T-helper 9 cell (primary cell): ENCODE data around the gene PLEKHO2.

ENCODE experiments used
- DNase-seq: peaks from one replicate; pipeline ENCODE4 v3.0.0-alpha.2; 2020

Gene PLEKHO2

DNA sequence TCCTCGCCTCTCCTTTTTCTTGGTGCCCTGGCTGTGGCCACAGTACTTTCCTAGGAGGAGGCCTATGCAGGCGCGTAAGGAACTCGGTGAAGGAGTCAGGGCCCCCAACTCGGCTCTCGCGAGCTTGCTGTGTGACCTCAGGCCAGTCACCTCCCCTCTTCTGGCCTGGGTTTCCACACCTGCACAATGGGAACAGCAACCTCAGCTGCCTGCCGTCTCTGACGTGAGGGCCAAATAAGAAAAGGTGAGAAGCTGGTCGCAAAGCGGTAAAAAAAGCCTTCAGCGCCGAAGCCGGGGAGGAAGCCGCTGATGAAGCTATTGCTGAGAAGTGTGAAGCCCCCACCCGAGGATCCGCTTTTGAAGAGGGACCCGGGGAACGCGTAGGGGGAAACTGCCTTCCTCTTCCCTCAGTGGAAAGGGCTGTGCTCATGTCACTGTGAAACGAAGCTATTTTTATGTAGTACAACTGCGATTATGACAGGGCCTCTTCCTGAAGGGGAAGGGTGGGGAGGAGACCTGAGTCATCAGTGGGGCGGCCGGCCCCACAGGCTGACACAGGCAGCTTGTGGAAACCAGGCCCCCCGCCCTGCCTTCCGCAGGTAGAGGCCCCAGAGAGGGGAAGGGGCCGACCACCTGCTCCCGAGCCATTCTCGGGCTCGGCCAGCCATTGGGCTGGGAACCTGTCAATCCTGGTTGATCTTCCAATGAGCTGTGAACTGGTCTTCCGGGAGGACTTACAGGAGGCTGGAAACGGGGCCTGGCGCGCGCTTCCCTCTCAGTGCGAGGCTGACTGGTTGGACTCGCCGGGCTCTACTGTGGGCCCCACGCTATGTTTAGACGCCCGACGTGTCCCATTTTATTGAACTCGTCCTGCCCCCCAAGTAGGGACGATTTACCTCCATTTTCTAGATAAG lies 52.0 kb downstream of the PLEKHO2 start:
- DNase-seq = peak; percentile 90

DNA sequence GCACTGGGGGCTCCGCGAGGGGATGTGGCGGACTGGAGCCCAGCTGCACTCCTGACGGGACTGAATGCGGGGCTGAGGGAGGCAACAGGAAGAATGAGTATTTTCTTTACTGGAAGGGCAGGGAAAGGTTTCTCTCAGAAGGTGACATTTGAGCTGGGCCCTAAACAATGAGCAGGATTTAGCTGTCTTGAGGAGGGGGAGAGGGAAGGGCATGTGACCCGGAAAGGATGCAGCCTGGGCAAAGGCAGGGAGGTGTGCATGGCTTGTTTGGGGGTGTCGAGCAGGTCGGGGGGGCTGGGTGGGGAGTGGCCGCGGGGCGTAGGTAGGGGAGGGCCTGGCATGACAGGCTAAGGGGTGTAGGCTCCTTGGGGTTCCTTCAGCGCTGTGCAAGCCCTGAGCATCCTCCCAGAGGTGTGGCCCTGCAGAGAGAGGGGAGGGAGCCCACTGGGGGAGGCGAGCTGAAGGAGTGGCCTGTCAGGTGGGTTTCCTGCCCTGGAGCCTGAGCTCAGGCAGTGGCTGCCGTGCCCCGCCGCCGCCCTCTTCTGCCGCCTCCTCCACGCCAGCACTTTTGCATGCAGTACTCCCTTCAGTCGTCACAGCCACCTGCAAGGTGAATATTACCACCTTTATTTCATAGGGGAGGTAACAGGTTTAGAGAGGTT lies 52.8 kb downstream of the PLEKHO2 start:
- DNase-seq = peak; percentile 72

DNA sequence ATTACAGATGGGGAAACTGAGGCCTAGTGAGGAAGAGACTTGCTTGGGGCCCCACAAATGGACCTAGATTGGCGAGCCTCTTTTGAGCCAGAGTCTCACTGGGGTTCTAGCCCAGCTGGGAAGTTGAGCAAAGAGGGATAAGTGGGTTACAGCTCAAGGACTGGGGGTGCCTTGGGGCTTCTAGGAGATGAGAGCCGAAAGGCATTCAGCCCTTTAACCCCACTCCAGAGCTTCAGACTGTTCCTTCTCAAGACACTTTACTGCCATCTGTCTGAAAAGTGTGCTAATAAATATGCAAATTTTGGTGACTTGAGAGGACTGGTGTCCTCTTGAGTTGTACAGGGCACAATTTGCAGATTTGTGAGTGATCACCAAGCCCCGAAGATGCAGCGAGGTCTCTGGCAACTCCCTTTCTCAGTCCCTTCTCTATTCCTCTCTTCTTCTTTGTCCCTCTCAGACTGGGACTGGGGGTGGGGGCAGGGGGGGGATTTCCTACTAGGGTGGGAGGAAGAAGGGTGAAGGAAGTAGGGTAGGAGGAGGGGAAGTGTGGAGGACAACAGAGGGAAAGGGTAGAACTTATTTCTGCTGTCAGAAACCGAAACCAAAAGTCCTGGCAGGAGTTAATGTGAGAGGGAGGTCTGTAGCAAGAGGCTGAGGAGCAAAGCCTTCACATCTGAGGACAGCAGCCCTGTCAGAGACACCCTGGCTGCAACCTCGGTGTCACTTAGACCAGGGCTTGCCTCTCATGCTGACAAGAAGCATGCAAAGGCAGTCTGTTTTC lies 53.8 kb downstream of the PLEKHO2 start:
- DNase-seq = no peak

DNA sequence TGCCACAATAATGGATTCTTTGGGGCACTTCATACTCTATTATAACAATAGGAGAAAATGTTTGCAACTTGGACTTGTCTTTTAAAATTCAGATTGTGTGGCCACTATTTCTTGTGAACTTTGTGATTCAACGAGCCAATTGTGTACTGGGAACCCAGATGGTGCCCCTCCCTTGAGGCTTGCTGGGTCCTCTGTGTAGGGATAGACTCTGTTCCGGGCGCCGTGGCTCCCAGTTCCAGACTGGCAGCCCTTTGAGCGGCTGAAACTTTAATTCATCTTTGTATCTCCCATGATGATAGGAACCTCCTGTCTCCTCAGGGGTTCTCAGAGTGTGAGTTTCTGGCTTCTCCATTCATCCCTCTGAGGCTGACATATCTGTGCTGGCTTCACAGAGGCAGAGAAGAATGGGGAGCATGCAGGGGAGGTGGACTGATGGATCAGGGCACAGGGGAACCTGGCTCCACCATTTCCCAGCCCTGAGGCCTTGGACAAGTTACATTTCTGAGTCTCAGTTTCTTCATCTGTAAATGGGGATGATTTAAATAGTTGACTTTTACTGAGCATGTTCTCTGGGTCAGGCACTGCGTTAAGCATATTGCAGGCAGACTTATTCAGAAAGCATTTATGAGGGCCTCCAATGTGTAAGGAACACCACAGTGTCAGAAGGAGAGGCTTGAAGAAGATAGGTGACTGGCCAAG lies 54.8 kb downstream of the PLEKHO2 start:
- no peak for DNase-seq

DNA sequence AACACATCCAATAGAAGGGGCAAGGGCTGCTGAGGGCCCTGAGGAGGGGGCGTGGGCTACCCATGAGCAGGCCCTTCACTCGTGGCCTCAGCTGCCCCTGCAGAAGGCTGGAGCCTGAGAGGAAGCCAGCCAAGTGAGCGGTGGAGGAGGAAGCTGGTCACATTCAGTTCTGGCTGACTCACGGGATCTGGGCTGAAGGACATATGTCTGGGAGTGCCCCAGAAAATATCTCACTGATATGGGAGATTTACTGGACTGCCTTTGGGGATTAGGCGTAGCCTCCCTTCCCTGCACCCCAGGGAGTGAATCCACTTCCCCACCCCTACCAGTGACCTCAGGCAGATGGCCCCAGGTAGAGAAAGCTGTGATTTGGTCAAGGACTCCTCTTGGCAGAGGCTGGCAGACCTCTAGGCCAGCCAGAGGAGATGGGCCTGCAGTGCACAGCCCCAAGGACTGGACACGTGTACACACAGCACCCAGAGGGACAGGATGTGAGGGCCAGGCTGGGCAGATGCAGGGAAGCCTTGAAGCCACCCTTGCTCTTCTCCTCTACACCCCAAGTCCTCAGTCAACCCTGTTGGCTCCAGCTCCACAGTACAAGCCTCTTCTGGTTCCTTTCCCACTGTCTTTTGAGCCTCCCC lies 55.8 kb downstream of the PLEKHO2 start:
- no peak for DNase-seq

DNA sequence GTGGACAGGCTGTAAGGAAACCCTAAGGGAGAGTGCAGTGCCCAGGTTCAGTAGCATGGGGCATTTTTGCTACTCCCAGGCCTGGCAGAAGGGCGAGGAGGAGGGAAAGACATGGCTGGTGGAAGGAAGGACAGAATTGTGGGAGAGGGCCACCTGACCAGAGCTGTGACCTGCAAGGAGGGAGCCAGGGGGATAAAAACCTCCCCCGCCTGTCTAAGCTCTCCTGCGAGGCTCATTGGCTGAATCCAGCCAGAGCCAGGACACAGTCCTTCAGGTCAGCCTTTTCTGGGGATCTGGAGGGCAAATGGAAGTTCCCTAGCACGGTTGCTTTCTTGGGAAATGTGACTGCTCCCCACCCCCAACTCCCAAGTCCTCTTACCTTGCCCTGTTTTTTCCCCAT lies 56.7 kb downstream of the PLEKHO2 start:
- DNase-seq = no peak

DNA sequence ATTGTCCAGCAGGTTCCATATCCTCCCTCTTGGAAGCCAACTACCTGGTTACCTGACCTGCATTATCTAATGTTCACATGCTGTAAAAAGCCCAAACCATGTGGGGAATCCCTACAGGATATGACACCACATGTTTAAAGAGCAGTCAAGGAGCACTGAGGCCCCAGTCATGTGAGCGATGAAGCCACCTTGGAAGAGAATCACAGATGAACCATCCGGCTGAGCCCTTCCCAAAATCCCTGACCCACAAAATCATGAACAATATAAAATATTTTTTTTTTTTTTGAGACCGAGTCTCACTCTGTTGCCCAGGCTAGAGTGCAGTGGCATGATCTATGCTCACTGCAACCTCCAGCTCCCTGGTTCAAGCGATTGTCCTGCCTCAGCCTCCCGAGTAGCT lies 59.4 kb downstream of the PLEKHO2 start:
- no peak for DNase-seq

DNA sequence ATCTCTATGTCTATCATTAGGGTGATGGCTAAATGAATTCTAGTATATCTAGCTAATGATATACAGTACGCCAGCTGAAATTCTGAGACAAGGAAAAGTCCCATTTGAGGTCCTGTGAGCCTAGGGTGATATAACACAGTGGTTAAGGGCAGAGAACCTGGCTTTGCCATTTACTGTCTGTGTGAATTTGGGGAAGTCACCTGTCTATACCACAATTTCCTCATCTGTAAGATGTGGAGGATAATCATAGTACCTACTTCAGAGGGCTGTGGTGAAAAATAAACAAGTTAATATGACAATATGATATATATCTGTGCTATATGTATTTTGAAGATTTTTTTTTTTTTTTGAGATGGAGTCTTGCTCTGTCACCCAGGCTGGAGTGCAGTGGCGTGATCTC lies 60.2 kb downstream of the PLEKHO2 start:
- no peak for DNase-seq

DNA sequence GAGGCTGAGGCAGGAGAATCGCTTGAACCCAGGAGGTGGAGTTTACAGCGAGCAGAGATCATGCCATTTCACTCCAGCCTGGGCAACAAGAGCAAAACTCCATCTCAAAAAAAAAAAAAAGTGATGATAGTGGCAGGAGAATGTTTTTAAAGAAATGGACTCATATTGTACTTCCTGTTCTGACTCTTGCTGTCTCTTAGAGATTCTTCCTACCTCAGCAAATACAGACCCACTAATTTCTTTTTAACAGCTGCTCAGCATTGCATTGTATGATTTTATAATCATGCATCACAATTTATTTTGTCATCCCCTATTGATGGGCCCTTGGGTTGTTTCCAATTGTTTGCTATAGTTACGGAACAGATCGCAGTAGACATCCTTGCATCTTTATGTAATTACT lies 61.1 kb downstream of the PLEKHO2 start:
- no peak for DNase-seq

DNA sequence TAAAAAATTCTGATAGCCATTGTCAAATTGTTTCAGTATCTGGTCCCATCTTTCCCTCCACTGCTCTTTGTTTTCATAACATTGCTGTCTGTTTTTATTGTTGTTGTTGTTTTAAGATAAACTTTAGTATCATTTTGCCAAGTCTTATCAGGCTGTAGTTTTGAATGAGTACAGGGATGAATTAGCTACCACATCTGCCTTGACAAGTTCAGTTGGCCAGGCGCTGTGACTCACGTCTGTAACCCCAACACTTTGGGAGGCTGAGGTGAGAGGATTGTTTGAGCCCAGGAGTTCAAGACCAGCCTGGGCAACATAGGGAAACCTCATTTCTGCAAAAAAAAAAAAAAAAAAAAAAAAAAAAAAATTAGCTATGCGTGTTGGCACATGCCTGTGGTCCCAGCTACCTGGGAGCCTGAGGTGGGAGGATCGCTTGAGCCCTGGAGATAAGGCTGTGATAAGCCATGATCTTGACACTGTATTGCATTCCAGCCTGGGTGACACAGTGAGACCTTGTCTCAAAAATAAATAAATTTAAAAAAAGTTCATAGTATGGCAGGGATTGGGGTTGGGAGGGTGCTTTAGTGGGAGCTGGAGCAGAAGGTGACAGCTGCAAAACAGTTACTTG lies 61.7 kb downstream of the PLEKHO2 start:
- DNase-seq = no peak

DNA sequence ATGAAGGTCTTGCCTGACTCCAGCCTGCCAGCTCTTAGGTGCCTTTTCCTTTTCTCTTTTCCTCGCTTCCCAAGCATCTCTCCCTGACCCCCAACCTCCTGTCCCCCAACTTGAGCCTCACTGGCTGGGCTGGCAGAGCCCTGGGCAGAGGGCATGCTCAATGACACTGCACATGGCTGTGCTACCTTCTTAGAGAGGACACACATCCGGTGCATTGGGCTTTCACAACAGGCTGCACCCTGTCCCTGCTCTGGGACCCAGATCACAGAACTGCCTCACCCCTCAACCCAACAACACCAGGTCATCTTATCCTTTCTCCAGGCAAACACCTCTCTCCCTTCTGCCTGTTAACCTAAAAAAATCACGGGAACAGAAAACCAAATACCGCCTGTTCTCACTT lies 62.5 kb downstream of the PLEKHO2 start:
- no peak for DNase-seq

DNA sequence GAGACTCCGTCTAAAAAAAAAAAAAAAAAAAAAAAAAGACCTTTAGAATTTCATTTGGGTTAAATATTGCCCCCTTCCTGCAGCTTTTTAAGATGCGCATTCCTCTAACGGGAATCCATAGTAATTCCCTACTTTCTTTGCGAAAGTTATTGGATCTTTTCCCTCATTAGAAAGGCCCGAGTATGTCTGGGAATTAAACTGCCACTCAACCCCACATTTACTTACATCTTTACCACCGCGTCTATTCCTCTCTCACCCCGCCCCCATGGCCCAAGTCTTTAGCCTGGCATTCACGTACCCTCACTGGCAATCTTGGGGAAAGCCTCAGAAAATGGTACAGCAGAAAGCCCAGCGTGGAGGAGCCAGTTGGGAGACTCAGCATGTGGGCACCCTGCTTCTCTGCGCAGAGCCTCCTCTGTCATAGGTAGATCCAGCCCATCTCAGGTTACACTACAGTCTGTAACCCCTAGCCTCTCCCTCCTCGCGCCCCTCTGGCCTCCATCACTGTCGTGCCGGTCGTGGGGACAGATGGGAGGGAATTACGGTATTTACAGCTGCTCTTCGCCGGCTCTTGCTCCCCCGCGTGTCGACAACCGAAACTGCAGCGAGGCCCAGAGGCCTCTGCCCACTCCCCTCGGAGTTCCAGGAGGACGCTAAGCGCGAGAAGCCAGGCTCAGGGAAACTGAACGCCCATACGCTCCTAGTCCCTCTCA lies 63.6 kb downstream of the PLEKHO2 start:
- peak; percentile 75 for DNase-seq

DNA sequence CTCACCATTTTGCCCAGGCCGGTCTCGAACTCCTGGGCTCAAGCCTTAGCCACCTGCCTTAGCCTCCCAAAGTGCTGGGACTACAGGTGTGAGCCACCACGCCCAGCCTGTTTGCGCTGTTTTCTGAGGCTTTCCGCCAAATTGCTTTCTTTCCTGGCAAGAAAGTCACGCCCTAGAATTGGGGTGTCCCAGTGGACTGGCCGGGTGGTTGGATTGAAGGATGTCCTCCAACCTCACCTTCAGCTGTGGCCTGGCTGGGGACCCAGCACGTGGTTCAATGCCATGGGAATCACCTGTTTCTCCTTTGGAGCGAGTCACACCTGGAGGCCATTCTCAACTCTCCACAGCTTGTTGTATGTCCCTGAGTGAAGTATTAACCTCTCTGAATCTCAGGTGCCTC lies 64.2 kb downstream of the PLEKHO2 start:
- no peak for DNase-seq

DNA sequence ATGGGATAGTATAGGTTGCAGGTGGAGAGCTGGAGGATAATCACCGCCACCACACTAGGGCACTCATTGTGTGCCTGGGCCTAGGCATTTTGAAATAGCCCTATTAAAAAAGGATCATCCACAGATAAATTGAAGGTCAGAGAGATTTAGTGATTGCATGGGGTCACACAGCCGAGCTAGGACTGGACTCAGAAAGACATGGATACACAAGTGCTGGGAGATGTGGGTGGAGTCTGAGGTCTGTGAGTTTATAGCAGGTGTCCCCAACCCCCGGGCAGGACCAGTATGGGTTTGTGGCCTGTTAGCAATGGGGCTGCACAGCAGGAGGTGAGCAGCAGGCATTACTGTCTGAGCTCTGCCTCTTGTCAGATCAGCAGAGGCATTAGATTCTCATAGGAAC lies 64.7 kb downstream of the PLEKHO2 start:
- DNase-seq = no peak

DNA sequence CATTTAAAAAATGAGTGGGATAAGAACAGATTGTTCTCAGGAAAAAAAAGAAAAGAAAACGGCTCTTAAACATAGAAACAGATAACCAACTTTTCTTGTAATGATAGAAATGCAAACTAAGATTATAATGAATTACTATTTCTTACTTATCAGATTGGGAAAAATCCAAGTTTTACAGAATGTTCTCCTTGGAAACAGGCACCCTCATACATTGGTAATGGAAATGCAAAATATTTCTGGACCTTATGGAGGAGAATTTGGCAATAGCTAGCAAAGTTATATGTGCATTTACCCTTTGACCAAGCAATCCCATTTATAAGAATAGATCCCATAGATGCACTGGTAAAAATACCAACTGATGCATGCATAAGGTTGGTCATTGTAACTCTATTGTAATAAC lies 66.3 kb downstream of the PLEKHO2 start:
- DNase-seq = no peak

DNA sequence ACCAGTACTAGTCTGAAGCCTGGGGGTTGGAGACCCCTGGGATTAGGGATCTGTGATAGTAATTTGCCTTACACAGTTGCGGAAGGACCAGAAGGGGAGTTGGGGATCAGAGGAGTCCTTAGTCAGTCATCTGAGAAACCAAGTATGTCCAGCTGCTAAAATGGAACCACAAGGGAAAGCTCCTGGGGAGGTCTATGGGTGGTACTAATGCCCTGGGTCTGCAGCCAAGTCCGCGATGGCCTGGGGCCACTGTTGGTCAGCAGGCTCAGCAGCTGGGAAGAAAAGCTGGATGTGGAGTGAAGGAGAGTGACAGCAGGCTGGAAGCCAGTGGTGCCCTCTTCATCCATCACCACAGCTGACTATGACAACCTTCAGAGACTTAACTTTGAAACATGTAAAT lies 67.8 kb downstream of the PLEKHO2 start:
- no peak for DNase-seq

DNA sequence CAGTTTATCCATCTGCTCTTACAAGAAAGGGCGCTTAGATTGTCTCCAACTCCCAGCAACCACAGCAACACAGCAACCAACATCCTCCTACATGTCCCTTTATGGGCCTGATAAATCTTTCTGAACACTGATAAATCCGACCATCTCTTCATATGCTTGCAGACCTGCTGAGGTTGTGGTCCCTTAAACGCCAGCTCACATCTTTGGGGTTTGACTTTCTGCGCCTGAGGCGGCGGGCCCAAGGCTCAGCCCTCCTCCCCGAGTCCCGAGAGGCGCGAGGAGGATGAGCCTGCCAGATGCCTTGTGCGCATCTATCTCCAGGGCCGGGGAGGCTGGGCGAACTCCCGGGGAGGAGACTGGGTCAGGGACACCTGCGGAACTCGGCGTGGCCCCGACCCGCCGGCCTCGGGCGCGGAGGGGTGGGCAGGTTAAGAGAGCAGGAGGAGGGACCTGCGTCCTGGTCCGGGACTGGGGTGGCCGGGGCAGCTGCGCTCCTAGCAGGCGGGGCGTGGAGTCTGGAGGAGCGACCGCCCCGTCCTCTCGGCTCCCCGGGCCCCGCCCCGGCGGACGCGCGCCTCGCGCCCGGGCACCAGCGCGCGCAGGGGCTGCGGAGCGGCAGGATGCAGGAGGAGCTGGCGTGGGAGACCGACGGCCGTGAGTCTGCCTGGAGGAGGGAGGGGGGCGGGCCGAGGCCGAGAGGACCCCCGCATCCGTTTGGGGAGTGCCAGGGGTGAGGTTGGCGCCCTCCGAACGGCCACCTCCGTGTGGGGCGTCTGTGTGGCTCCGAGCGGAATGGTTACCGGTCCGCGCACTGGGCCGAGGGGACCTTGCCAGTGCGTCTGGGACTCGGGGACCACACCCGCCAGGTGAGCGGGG lies 69.8 kb downstream of the PLEKHO2 start, which contains the start of gene ANKDD1A:
Gene ANKDD1A (plus strand): TSS at position 592 of the 876 bp plus-strand sequence. CDS start 29 bp downstream, at position 621.
- no peak for DNase-seq

DNA sequence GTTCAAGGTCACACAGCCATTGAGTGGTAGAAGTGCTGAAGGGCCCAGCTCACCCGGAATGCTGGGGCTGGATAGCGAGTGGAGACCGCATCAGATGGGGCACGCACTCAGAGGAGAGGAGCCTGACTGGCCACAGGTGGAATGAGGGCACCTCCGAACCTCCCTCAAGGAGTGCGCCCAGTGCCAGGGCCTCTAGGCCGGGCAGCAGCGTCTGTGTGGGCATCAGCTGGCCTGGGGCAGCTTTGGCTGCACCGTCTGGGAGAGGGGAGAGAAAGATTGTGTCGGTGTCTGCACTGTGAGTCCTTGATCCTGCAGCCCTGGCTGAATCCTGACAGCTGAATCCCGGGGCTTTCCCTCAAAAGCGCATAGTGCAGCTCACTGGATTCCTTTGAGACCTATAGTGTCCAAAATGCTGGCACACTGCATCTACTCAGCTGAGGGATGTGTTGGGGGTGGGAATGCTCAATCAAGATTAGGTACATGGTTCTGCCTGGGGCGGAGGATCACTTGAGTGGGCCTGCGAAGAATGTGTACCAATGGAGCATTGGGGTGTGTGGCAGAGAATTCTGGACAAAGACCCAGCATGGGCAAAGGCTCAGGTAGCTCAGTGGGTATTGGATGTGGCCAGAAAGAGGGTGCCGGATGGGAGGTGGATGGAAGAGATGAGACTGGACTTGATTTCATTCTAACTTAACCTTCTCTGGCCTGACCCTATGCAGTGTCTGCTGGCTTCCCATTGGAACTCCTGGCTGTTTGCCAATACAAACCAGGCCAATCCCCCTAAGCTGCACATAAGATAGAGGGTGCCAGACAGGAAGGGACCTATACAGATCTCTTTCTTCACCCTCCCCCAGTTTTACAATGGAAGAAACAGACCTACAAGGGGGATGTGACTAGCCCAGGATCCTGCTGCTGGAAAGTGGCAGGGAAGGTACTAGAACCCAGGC lies 70.9 kb downstream of the PLEKHO2 start:
- no peak for DNase-seq
